Measurements from ENCODE around the gene ZC3H11A.
"Not testable (repeated sequence)": the region's sequence is repeated elsewhere in the genome, so short reads cannot be mapped to it uniquely, and the experiment has no call there.

ZC3H11A gene

GRCh38 chr1:203781962-203782361, 13.5 kb upstream of the ZC3H11A start:
- DNase-seq (ENCODE audit: low read depth in 2 of 2) = no peak

- DNase-seq (ENCODE audit: low read depth in 2 of 2) = no peak
Observed at GRCh38 chr1:203789966-203790365, 5.5 kb upstream of the ZC3H11A start.

GRCh38 chr1:203791498-203791897, 3.9 kb upstream of the ZC3H11A start:
- DNase-seq (ENCODE audit: low read depth in 2 of 2) = no peak

GRCh38 chr1:203792486-203792885, 2.9 kb upstream of the ZC3H11A start:
- no peak for DNase-seq (ENCODE audit: low read depth in 2 of 2)

- DNase-seq (ENCODE audit: low read depth in 2 of 2) = not testable (repeated sequence)
Observed at GRCh38 chr1:203793561-203793960, 1.9 kb upstream of the ZC3H11A start.

GRCh38 chr1:203794764-203795440, 521 bp upstream of the ZC3H11A start:
- DNase-seq (ENCODE audit: low read depth in 2 of 2) = no peak

GRCh38 chr1:203796236-203796605, 798 bp downstream of the ZC3H11A start:
- no peak for DNase-seq (ENCODE audit: low read depth in 2 of 2)

- DNase-seq (ENCODE audit: low read depth in 2 of 2) = no peak
Observed at GRCh38 chr1:203797216-203797615, 1.8 kb downstream of the ZC3H11A start.

- DNase-seq (ENCODE audit: low read depth in 2 of 2) = no peak
Observed at GRCh38 chr1:203797948-203798655, 2.7 kb downstream of the ZC3H11A start.

- DNase-seq (ENCODE audit: low read depth in 2 of 2) = no peak
Observed at GRCh38 chr1:203799157-203799556, 3.7 kb downstream of the ZC3H11A start.

- no peak for DNase-seq (ENCODE audit: low read depth in 2 of 2)
Observed at GRCh38 chr1:203799971-203800370, 4.5 kb downstream of the ZC3H11A start.

GRCh38 chr1:203805689-203806088, 10.3 kb downstream of the ZC3H11A start:
- no peak for DNase-seq (ENCODE audit: low read depth in 2 of 2)

GRCh38 chr1:203807196-203807595, 11.8 kb downstream of the ZC3H11A start:
- DNase-seq (ENCODE audit: low read depth in 2 of 2) = no peak

- DNase-seq (ENCODE audit: low read depth in 2 of 2) = no peak
Observed at GRCh38 chr1:203813581-203814341, 18.3 kb downstream of the ZC3H11A start.

- no peak for DNase-seq (ENCODE audit: low read depth in 2 of 2)
Observed at GRCh38 chr1:203818399-203818798, 23.0 kb downstream of the ZC3H11A start.

GRCh38 chr1:203823306-203823705, 27.9 kb downstream of the ZC3H11A start:
- DNase-seq (ENCODE audit: low read depth in 2 of 2) = no peak

- DNase-seq (ENCODE audit: low read depth in 2 of 2) = no peak
Observed at GRCh38 chr1:203826175-203826574, 30.8 kb downstream of the ZC3H11A start.

- no peak for DNase-seq (ENCODE audit: low read depth in 2 of 2)
Observed at GRCh38 chr1:203828002-203828401, 32.6 kb downstream of the ZC3H11A start.

GRCh38 chr1:203828503-203828902, 33.1 kb downstream of the ZC3H11A start:
- no peak for DNase-seq (ENCODE audit: low read depth in 2 of 2)

GRCh38 chr1:203829247-203829646, 33.8 kb downstream of the ZC3H11A start:
- DNase-seq (ENCODE audit: low read depth in 2 of 2) = not testable (repeated sequence)

- no peak for DNase-seq (ENCODE audit: low read depth in 2 of 2)
Observed at GRCh38 chr1:203835476-203835875, 40.1 kb downstream of the ZC3H11A start.

GRCh38 chr1:203839081-203839480, 43.7 kb downstream of the ZC3H11A start:
- DNase-seq (ENCODE audit: low read depth in 2 of 2) = no peak
